GM18873 (cell line): ENCODE measurements around the gene MBD3.

Experiments
- ATAC-seq: cut with Tn5 transposase; IDR thresholded peaks from one replicate; pipeline ENCODE4 v1.9.1; 2021; ENCODE audit warnings: mild to moderate bottlenecking, moderate library complexity, moderate number of reproducible peaks; ENCODE audit not compliant: unreplicated experiment, low FRiP score

MBD3 gene

GRCh38 chr19:1601613-1602064, 9.0 kb upstream of the MBD3 start:
- no peak for ATAC-seq

GRCh38 chr19:1599460-1599846, 6.8 kb upstream of the MBD3 start:
- ATAC-seq: no peak

- ATAC-seq: no peak
Observed at GRCh38 chr19:1598777-1599459, 6.3 kb upstream of the MBD3 start.

GRCh38 chr19:1593501-1593772, 772 bp upstream of the MBD3 start:
- no peak for ATAC-seq

GRCh38 chr19:1592024-1592754, 476 bp downstream of the MBD3 start:
- ATAC-seq: peak; percentile 49

GRCh38 chr19:1591421-1592023, 1.1 kb downstream of the MBD3 start:
- no peak for ATAC-seq

GRCh38 chr19:1590641-1591397, 1.8 kb downstream of the MBD3 start:
- ATAC-seq: no peak

- no peak for ATAC-seq
Observed at GRCh38 chr19:1587872-1588271, 4.8 kb downstream of the MBD3 start.

GRCh38 chr19:1585243-1585580, 7.5 kb downstream of the MBD3 start:
- no peak for ATAC-seq

- no peak for ATAC-seq
Observed at GRCh38 chr19:1584500-1585242, 8.0 kb downstream of the MBD3 start.

GRCh38 chr19:1582201-1582600, 10.5 kb downstream of the MBD3 start:
- no peak for ATAC-seq

- no peak for ATAC-seq
Observed at GRCh38 chr19:1580957-1581356, 11.7 kb downstream of the MBD3 start.

- no peak for ATAC-seq
Observed at GRCh38 chr19:1580382-1580781, 12.3 kb downstream of the MBD3 start.

- no peak for ATAC-seq
Observed at GRCh38 chr19:1579222-1579621, 13.4 kb downstream of the MBD3 start.

GRCh38 chr19:1577929-1578618, 14.6 kb downstream of the MBD3 start:
- no peak for ATAC-seq

- no peak for ATAC-seq
Observed at GRCh38 chr19:1577090-1577928, 15.4 kb downstream of the MBD3 start.

- ATAC-seq: no peak
Observed at GRCh38 chr19:1576242-1577089, 16.2 kb downstream of the MBD3 start.
